Measurements from ENCODE around the gene GPATCH11.

The GPATCH11 gene

DNA sequence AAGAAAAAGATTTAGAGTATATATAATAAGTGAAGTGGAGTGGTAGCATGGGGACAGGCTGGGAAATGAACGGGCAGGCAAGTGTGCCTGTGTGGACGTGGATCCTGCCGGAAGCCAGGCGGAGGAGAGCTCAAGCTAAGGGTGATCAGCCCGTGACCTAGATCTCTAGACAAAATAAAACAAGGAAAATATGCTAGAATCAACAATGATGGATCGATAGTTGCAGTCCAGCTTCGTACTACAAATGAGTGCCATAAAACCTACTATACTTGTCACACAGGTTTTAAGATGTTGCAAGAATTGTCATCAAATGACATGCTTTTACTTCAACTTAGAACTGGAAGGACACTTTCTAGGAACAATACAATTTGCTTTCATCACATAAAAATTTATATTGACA is 64.0 kb downstream of the GPATCH11 start:
- Histone ChIP-seq H3K4me1 (ENCODE audit: insufficient read depth, low read length) (peaks cover 20% of the 10 kb centered on the region; the same call in 1 of the 2 replicates), H3K36me3 (ENCODE audit: insufficient read depth, low read length) (peaks cover 72% of the 10 kb centered on the region), H4K20me1 (ENCODE audit: insufficient read depth, low read length) (peaks cover 31% of the 10 kb centered on the region; the same call in 1 of the 2 replicates), H3K4me2 (ENCODE audit: insufficient read depth, low read length) (no peak overlapping the region), H3K4me3 (ENCODE audit: low read depth in 1 of 2, low read length in 2 of 2) (no peak overlapping the region), H3K27ac (ENCODE audit: low read length) (no peak overlapping the region), H3K9me3 (ENCODE audit: insufficient read depth, low read length, severe bottlenecking) (no peaks in the 10 kb centered on the region), H3K79me2 (ENCODE audit: insufficient read depth, low read length) (peaks cover 60% of the 10 kb centered on the region), H3K27me3 (ENCODE audit: insufficient read depth, low read length, poor library complexity) (no peaks in the 10 kb centered on the region), H2AFZ (ENCODE audit: low read depth, low read length) (no peak overlapping the region), H3K9ac (ENCODE audit: low read depth, low read length) (no peak overlapping the region)
- TF ChIP-seq, protein P1, sequence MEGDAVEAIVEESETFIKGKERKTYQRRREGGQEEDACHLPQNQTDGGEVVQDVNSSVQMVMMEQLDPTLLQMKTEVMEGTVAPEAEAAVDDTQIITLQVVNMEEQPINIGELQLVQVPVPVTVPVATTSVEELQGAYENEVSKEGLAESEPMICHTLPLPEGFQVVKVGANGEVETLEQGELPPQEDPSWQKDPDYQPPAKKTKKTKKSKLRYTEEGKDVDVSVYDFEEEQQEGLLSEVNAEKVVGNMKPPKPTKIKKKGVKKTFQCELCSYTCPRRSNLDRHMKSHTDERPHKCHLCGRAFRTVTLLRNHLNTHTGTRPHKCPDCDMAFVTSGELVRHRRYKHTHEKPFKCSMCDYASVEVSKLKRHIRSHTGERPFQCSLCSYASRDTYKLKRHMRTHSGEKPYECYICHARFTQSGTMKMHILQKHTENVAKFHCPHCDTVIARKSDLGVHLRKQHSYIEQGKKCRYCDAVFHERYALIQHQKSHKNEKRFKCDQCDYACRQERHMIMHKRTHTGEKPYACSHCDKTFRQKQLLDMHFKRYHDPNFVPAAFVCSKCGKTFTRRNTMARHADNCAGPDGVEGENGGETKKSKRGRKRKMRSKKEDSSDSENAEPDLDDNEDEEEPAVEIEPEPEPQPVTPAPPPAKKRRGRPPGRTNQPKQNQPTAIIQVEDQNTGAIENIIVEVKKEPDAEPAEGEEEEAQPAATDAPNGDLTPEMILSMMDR (IDR thresholded peaks at IDR 0.05; ENCODE audit: borderline replicate concordance, extremely low read depth, low read length, poor library complexity, severe bottlenecking): no peak
- no peak for TF ChIP-seq EZH2 (IDR thresholded peaks at IDR 0.05; ENCODE audit: borderline replicate concordance, low read depth, low read length, severe bottlenecking)
- ATAC-seq (ENCODE audit: insufficient read depth, low read depth) (no peak), DNase-seq (no peak)
